ENCODE results near the gene ZNF628.

GRCh38 chr19:55432241-55432959 is 44.0 kb upstream of the ZNF628 start:
- TF ChIP-seq POLR2AphosphoS5 (IDR thresholded peaks at IDR 0.05; ENCODE audit: low read depth, low read length) (no peak), POLR2A (IDR thresholded peaks at IDR 0.05; ENCODE audit: low read depth, low read length) (no peak)

Data from GM12891 (cell line).